H1 (cell line): ENCODE results near the gene CEP83. TPM values are rescaled to one million over a fixed set of nuclear protein-coding genes. Genes with fewer than 3 reads are reported as not detected.

Experiments
- CTBP2 ChIP-seq: IDR thresholded peaks from 2 replicates; pipeline ENCODE4 v1.7.0; 2011; ENCODE audit warnings: borderline replicate concordance, mild to moderate bottlenecking, moderate library complexity, mixed read lengths, low read length; ENCODE audit not compliant: insufficient read depth, insufficient read length
- HDAC6 ChIP-seq: IDR thresholded peaks from one replicate; pipeline ENCODE4 v1.7.1; 2012; ENCODE audit warnings: low read depth, mild to moderate bottlenecking, inconsistent platforms, low read length, moderate library complexity
- polyA plus RNA-seq, 7 experiments: library from polyadenylated mRNA; depleted of rRNA in 3 of 7; stranded (reverse) in 5 of 7; unstranded in 2 of 7; fragments of >200 nt in 5 of 7; fragments of 200-250 nt in 2 of 7; gene quantifications; 1 replicate in 5 of 7; 2 replicates in 1 of 7; 4 replicates in 1 of 7; pipeline versions ENCODE4 v1.2.1 to v1.2.3, GENCODE V29; 2011 to 2013; ENCODE audit warnings: missing spikeins in 2 of 7, mixed read lengths in 2 of 7
- total RNA-seq: library from RNA; stranded (reverse); fragmentation: NEBNext Ultra II Directional; extraction: Animal tissue kit (Norgen Biotek cat#: 25700); gene quantifications from 2 replicates; pipeline ENCODE4 v1.2.1, GENCODE V29; 2021

CEP83 gene
- total and polyA plus RNA-seq, 2 of the 8 experiments (the other 6 are each of a cell fraction or from before 2014, with no cell fraction given), result 6.0 to 25.8 TPM

DNA sequence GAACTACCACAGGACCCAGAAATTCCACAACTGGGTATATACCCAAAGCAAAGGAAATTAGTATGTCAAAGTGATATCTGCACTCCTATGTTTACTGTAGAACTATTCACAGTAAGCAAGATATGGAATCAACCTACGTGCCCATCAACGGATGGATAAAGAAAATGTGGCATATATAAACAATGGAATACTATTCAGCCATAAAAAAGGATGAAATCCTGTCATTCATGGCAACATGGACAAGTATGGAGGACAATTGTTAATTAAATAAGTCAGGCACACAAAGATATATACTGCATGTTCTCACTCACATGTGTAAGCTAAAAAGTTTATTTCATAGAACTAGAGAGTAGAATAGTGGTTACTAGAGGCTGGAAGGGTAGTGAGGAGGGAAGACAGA, 97.0 kb downstream of the CEP83 start (continued):
- TF ChIP-seq CTBP2, result no peak
- no peak for TF ChIP-seq HDAC6
